Islet precursor cell (in vitro differentiated cells): Measurements from ENCODE around the gene ITPK1.
A peak's percentile ranks its signal among the peaks of the same experiment; 100 is the strongest.

Experiments used
- DNase-seq: peaks from one replicate; pipeline ENCODE4 v3.0.0-alpha.2; 2018

The ITPK1 gene

GRCh38 chr14:92932448-92933395 lies 183.0 kb downstream of the ITPK1 start:
- no peak for DNase-seq

DNA sequence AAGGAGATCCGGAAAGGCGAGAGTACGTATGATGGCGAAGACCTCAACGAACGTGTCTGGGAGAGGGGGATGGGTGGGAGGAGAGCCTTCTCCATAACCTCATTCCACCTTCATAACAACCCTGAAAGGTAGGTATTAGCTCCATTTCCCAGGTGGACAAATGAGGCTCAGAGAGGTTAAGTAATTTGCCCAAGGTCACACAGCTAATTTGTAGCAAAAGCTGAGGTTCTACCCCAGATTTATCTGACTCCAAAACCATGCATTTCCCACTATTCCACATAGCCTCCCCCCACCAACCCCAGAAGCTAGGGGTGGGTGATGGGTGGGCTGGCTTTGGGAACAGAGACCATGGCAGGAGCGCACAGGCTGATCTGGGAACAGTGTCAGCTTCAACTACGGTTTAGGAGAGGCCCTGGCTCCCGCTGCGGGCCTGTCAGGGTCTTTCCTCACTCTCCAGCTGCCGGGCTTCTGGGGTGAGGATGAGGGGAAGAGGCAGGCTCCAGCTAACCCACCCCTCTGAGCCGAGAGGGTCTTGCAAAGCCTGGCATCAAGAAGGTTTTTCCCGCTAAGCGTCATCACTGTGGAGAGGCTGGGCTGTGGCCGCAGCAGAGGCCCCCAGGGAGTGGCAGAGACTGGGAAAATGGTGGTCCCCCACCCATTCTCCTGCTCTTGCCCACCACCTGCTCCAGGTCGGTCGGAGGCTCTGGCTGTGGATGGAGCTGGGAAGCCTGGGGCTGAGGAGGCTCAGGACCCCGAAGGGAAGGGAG lies 183.9 kb downstream of the ITPK1 start:
- DNase-seq = no peak

- DNase-seq = no peak
Measured at GRCh38 chr14:92930737-92931602, 184.8 kb downstream of the ITPK1 start.

DNA sequence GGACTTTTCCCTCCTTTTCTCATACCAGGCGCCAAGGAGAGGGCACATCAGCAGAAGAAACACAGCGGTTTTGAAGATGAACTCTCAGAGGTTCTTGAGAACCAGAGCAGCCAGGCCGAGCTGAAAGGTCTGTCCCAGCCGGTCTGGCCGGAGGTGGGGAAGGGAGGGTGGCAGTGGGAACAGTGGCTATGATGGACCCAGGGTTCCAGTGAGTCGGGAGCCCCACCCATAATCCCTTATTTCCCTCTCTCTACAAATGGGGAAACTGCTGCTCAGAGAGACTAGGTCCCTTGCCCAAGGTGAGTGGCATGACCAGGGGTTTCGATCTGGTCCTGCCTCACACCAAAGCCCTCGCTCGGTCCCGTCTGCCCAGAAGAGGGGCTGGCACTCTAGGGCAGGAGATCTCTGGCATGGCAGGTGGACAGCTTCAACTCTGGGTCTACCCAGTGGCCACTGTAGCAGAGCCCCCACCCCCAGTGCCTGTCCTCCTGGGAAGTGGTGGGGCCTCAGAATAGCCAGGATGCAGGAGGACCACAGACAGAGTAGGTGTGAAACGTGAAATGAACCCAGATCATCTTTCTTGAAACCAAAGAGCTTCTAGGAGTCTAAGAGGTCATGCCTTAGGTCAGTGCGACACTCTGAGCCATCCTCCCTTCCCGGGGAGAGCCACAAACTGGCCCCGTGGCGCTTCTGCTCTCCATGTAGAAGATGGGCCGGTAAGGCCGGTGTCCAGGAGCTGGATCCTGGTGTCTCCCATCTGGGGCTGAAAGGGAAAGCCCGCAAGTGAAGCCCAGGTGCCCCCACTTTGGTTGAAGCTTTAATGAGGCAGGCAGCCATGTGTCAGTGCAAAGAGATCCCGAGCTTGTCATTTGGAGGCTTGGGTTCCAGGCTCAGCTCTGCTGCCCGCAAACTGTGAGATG lies 185.8 kb downstream of the ITPK1 start:
- DNase-seq = no peak

- no peak for DNase-seq
Measured at GRCh38 chr14:92928961-92929688, 186.6 kb downstream of the ITPK1 start.

DNA sequence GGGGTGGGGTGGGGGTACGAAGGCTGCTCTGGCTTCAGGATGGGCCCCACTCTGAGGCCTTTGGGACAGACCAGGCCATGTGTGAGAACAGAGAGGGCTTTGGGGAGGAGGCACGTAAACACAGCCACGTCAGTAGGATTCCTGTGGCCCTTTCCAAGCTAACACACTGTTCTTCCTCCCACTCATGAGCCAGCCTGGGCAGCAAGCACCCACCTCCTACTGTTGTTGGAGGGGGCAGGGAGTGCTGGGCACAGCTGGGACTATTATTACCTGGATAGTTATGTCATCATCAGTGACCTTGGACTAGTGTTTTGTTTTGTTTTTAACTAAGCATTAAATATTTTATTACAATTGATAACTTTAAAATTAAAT lies 187.5 kb downstream of the ITPK1 start:
- no peak for DNase-seq

DNA sequence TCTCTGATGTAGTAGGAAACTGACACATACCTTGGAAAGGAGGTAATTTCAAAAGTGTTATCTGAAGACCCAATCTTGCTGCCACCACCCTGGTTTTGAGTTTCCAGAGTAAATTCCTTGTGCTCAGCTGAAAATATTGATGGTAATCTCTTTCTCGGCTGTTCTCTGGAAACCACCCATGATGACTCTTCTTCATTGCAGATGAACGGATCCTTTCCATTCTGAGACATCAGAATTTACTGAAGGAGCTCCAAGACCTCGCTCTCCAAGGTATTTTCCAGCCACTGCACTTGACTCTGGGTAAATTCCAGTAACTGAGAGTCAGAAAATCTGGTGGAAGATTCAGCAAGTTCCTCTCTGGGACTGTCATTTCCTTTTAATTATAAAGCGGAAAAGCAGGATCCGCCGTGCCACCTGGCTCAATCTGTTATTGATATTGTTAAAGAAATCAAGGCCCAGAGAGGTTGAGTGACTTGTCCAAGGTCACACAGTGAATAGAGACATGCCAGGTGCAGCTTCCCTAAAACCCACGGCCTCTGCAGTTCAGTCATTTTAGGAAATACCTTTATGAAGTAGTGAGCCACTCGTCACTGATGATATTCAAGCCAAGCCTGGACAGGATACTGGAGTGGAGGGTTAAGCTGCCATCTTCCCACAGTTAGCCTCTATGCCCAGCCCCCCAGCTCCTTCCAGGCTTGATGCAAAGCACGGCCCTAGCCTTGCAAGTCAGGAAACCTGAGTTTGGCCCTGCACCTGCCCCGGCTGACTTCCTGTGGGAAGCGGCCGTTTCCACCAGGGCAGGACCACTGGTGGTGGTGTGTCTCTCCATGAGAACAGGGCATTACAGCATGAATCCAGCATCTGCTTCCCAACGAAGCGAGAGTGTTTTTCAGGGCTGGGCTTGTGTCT lies 188.1 kb downstream of the ITPK1 start:
- no peak for DNase-seq

- no peak for DNase-seq
Measured at GRCh38 chr14:92926931-92927330, 188.8 kb downstream of the ITPK1 start.

DNA sequence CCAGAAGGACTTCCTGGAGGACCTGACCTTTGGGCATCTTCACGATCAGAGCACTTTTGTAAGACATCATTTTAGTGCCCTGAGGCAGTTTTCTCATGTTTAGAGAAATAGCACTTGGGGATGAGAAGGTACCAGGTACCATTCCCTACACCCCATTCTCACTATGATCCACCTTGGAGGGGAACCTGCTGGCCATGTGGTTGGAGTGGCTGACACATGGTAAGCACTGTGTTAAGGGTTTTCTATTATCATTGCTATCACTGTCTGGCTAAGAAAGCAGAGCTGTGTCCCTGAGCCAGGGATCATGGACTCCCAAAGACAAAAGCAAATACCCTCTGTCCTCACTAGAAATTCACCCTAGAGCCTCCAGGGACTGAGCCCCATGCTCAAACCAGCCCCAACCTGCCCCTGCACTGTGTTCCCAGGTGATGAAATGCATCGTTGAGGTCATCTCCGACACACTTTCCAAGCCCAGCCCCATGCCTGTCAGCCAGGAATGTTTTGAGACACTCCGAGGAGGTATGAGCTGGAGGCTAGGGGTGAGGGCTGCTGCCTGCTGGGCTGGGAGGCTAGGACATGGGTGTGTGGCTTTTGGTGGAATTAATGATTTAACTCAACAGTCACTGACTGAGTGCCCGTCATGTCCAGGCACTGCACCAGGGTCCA lies 189.4 kb downstream of the ITPK1 start:
- DNase-seq = no peak

GRCh38 chr14:92925446-92925845 lies 190.3 kb downstream of the ITPK1 start:
- DNase-seq = no peak

GRCh38 chr14:92924247-92924646 lies 191.5 kb downstream of the ITPK1 start:
- DNase-seq = no peak

- DNase-seq = no peak
Measured at GRCh38 chr14:92923744-92924103, 192.0 kb downstream of the ITPK1 start.

DNA sequence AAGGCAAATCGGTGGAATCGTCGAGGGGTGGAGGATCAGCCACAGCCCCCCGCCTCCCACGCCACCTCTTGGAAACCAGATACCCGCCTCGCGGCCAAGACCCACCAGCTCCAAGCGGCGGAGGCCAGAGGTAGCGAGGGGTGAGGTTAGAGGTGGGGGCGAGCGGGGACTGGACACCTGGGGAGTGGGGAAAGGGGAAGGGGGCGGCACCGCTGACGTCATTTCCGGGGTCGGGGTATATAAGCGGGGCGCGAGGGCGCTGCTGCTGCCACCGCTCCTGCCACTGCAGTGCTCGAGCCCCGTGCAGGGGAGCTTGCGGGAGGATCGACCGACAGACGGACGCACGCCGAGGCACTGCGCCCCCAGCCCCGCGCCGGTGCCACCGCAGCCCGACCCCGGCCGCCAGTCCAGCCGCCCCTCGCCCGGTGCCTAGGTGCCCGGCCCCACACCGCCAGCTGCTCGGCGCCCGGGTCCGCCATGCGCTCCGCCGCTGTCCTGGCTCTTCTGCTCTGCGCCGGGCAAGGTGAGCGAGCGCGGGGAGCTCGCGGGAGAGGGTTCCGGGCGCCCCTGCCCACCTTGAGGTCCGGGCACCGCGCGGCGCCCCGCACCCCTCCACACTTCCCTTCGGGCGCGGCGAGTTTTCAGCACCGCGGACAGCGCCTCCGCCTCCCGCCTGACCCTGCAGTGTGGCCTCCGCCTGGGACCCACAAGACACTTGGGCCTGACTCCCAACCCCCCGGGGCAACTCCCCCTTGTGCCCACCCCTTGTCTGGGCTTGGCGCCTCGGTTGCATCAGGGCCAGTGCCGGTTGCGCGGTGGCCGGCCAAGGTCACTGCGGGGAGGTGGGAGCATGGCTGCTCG lies 192.6 kb downstream of the ITPK1 start, which contains the start of gene CHGA:
Gene CHGA (plus strand): TSS at position 268 of the 861 bp plus-strand sequence. CDS start 210 bp downstream, at position 478.
- DNase-seq = peak; percentile 87

- DNase-seq = no peak
Measured at GRCh38 chr14:92922155-92922735, 193.5 kb downstream of the ITPK1 start.

- DNase-seq = no peak
Measured at GRCh38 chr14:92920001-92920400, 195.7 kb downstream of the ITPK1 start.

GRCh38 chr14:92917956-92918355 lies 197.8 kb downstream of the ITPK1 start:
- no peak for DNase-seq

GRCh38 chr14:92917041-92917940 lies 198.4 kb downstream of the ITPK1 start:
- DNase-seq = no peak
